Smooth muscle cell (in vitro differentiated cells): ENCODE results near the gene FBXL5. TPM values are rescaled to one million over a fixed set of nuclear protein-coding genes. Genes with fewer than 3 reads are reported as not detected.
A peak's percentile ranks its signal among the peaks of the same experiment; 100 is the strongest.

Experiments used
- DNase-seq: peaks from one replicate; lab custom pipeline; 2025; ENCODE audit not compliant: unreplicated experiment; lab: John Stamatoyannopoulos, UW
- H2AFZ ChIP-seq: fragments of 200-600 bp; sonication (generic); 2 replicates; pipeline ENCODE4 v1.6.0; 2016; ENCODE audit warnings: antibody characterized with exemption, low read depth, mild to moderate bottlenecking
- H3F3A ChIP-seq: fragments of 200-600 bp; sonication (generic); 2 replicates; pipeline ENCODE4 v1.6.0; 2017; ENCODE audit warnings: antibody characterized with exemption, low read depth
- H3K27ac ChIP-seq: fragments of 200-600 bp; sonication (generic); 2 replicates; pipeline ENCODE4 v1.5.1; 2016; ENCODE audit warnings: low read depth, mild to moderate bottlenecking
- H3K27me3 ChIP-seq: fragments of 200-600 bp; sonication (generic); 2 replicates; pipeline ENCODE4 v1.6.1; 2016; ENCODE audit warnings: low read depth, mild to moderate bottlenecking
- H3K36me3 ChIP-seq: fragments of 200-600 bp; sonication (generic); 2 replicates; pipeline ENCODE4 v1.5.1; 2016; ENCODE audit warnings: low read depth
- H3K4me1 ChIP-seq: fragments of 200-600 bp; sonication (generic); 2 replicates; pipeline ENCODE4 v1.5.1; 2016; ENCODE audit warnings: low read depth
- H3K4me2 ChIP-seq: fragments of 200-600 bp; sonication (generic); 2 replicates; pipeline ENCODE4 v1.6.0; 2016; ENCODE audit warnings: mild to moderate bottlenecking
- H3K4me3 ChIP-seq: fragments of 200-600 bp; sonication (generic); 2 replicates; pipeline ENCODE4 v1.5.1; 2016; ENCODE audit warnings: mild to moderate bottlenecking
- H3K79me2 ChIP-seq: fragments of 200-600 bp; sonication (generic); 2 replicates; pipeline ENCODE4 v1.6.0; 2016; ENCODE audit warnings: low read depth, mild to moderate bottlenecking
- H3K9ac ChIP-seq: fragments of 200-600 bp; sonication (generic); 2 replicates; pipeline ENCODE4 v1.6.0; 2016; ENCODE audit warnings: low read depth
- H3K9me3 ChIP-seq: fragments of 200-600 bp; sonication (generic); replicated peaks from 2 replicates; pipeline ENCODE4 v1.5.1; 2016; ENCODE audit warnings: low read depth
- H4K20me1 ChIP-seq: fragments of 200-600 bp; sonication (generic); 2 replicates; pipeline ENCODE4 v1.6.0; 2016; ENCODE audit warnings: low read depth
- WGBS: methylation state at CpG from one replicate; pipeline ENCODE4 v1.1.7; 2016; ENCODE audit warnings: low lambda C conversion rate; 5-methylcytosine and 5-hydroxymethylcytosine counted together
- polyA plus RNA-seq: library from polyadenylated mRNA; unstranded; fragments of >200 nt; fragmentation: Nextera tagmentation; extraction: Ambion mirVana; gene quantifications from 2 replicates; pipeline ENCODE4 v1.2.1, GENCODE V29; 2016
- total RNA-seq: library from RNA; depleted of rRNA; stranded (reverse); fragments of >200 nt; gene quantifications from 2 replicates; pipeline ENCODE4 v1.2.3, GENCODE V29; 2014
- TF ChIP-seq, protein P1 (sequence below): fragments of 200-600 bp; sonication (generic); IDR thresholded peaks from 2 replicates; pipeline ENCODE4 v1.5.1; 2017; ENCODE audit warnings: borderline replicate concordance, mild to moderate bottlenecking, antibody characterized with exemption; ENCODE audit not compliant: insufficient read depth, poor library complexity, severe bottlenecking

FBXL5 gene
- total and polyA plus RNA-seq, 2 experiments from 2014 or later: 47.0 to 94.6 TPM

DNA sequence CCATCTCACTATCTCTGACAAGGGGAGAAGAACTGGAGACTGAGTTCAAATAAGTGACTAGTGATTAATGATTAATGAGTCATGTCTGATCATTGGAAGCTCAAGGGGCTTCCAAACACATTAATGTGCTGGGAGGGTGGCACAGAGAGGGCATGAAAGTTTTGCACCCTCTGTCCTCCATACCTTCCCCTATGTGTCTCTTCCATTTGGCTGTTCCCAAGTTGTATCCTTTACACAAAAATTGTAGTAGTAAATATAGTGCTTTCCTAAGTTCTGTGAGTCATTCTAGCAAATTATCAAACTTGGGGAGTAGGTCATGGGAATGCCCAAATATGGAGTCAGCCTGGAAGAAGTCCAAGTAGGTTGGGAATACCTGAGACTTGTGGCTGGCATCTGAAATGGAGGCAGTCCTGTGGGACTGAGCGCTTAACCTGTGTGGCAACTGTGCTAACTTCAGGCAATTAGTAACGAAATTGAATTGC lies 22.4 kb upstream of the FBXL5 start:
- DNase-seq: no peak
- H4K20me1 ChIP-seq: no peaks in the 10 kb centered on the region
- no peaks in the 10 kb centered on the region for H3K27me3 ChIP-seq
- peak overlapping the region; percentile 92 for H3K4me2 ChIP-seq
- H3K9me3 ChIP-seq: no peaks in the 10 kb centered on the region
- H3K36me3 ChIP-seq: no peaks in the 10 kb centered on the region
- H3K9ac ChIP-seq: no peak overlapping the region
- 73% methylated on average over 2 of the region's 2 CpGs for WGBS
- H3K27ac ChIP-seq: peak overlapping the region; percentile 45
- no peak overlapping the region for H2AFZ ChIP-seq
- peaks cover 90% of the 10 kb centered on the region for H3K79me2 ChIP-seq
- H3K4me3 ChIP-seq: no peak overlapping the region
- TF ChIP-seq, protein P1, sequence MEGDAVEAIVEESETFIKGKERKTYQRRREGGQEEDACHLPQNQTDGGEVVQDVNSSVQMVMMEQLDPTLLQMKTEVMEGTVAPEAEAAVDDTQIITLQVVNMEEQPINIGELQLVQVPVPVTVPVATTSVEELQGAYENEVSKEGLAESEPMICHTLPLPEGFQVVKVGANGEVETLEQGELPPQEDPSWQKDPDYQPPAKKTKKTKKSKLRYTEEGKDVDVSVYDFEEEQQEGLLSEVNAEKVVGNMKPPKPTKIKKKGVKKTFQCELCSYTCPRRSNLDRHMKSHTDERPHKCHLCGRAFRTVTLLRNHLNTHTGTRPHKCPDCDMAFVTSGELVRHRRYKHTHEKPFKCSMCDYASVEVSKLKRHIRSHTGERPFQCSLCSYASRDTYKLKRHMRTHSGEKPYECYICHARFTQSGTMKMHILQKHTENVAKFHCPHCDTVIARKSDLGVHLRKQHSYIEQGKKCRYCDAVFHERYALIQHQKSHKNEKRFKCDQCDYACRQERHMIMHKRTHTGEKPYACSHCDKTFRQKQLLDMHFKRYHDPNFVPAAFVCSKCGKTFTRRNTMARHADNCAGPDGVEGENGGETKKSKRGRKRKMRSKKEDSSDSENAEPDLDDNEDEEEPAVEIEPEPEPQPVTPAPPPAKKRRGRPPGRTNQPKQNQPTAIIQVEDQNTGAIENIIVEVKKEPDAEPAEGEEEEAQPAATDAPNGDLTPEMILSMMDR: no peak
- no peaks in the 10 kb centered on the region for H3F3A ChIP-seq
- peaks cover 19% of the 10 kb centered on the region for H3K4me1 ChIP-seq

DNA sequence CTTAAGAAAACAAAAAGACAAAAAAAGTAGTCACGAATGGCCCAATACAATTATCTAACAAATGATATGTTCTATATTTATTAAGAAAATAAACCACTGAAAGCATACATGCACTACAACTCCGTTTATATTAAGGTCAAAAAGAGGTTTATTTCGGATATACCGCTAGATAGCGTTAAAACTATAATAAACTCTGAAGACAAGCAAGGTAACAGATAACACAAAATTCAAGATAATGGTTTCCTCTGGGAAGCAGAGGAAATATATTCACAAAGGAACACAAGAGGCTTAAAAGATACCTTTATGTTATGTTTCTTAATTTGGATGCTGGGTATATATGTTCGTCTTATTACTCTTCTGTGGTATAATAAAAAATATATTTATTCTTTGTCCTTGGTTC lies 21.7 kb upstream of the FBXL5 start:
- Histone ChIP-seq H3K9me3 (no peaks in the 10 kb centered on the region), H3K4me3 (no peak overlapping the region), H3K27ac (peak overlapping the region; percentile 45), H3K4me2 (peak overlapping the region; percentile 92), H3K79me2 (peaks cover 83% of the 10 kb centered on the region), H3K36me3 (no peaks in the 10 kb centered on the region), H3K9ac (no peak overlapping the region), H2AFZ (no peak overlapping the region), H4K20me1 (no peaks in the 10 kb centered on the region), H3K4me1 (peaks cover 19% of the 10 kb centered on the region), H3F3A (no peaks in the 10 kb centered on the region), H3K27me3 (no peaks in the 10 kb centered on the region)
- TF ChIP-seq, protein P1: no peak
- WGBS: 96% methylated on average over 6 of the region's 6 CpGs
- DNase-seq: no peak

DNA sequence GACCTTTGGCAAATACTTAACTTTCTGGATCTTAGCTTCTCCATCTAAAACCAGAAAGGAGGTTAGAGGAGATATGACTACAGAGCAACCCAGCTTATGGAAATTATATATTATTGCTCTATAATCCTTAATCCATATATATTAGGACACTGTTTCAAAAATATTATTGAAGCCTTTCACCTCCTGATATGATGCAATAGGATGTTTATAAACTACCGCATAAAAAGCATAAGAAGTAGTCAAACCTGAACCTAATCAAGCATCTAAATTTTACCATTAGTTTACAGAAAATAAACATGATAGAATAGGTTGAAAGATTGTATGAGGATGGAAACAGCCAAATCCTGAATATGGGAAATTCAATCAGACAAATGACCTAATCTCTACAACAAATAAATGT lies 20.9 kb upstream of the FBXL5 start:
- Histone ChIP-seq H3K4me2 (no peak overlapping the region), H3K9ac (no peak overlapping the region), H2AFZ (no peak overlapping the region), H4K20me1 (no peaks in the 10 kb centered on the region), H3K27ac (no peak overlapping the region), H3K36me3 (no peaks in the 10 kb centered on the region), H3K4me1 (peaks cover 19% of the 10 kb centered on the region), H3K79me2 (peaks cover 86% of the 10 kb centered on the region), H3F3A (no peaks in the 10 kb centered on the region), H3K9me3 (no peaks in the 10 kb centered on the region), H3K27me3 (no peaks in the 10 kb centered on the region), H3K4me3 (no peak overlapping the region)
- TF ChIP-seq, protein P1: no peak
- DNase-seq: no peak
- WGBS: 95% methylated on average over 1 of the region's 1 CpG

DNA sequence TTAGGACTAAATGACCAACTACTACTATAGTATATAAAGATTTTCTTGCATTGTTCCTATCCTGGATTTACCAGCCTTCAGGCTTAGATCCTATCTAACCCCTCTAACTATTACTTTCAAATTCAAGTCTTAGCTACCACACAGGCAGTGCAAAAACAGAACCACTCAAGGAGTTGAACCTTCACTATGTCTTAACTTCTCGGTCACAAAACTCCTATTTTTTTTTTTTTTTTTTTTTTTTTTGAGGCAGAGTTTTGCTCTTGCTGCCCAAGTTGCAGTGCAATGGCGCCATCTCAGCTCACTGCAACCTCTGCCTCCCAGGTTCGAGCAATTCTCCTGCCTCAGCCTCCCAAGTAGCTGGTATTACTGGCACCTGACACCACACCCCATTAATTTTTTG lies 20.2 kb upstream of the FBXL5 start:
- Histone ChIP-seq H3K36me3 (no peaks in the 10 kb centered on the region), H3K4me2 (no peak overlapping the region), H4K20me1 (no peaks in the 10 kb centered on the region), H2AFZ (no peak overlapping the region), H3K9me3 (no peaks in the 10 kb centered on the region), H3K4me3 (no peak overlapping the region), H3K27me3 (no peaks in the 10 kb centered on the region), H3K27ac (no peak overlapping the region), H3K79me2 (peaks cover 79% of the 10 kb centered on the region), H3F3A (no peaks in the 10 kb centered on the region), H3K4me1 (peaks cover 19% of the 10 kb centered on the region), H3K9ac (no peak overlapping the region)
- 93% methylated on average over 3 of the region's 3 CpGs for whole genome bisulfite sequencing
- no peak for DNase-seq
- TF ChIP-seq, protein P1: no peak
